ENCODE data around the gene HMGB1. TPM values are rescaled to one million over a fixed set of nuclear protein-coding genes. Genes with fewer than 3 reads are reported as not detected.
A peak's percentile ranks its signal among the peaks of the same experiment; 100 is the strongest.

HMGB1 gene
- total and polyA plus RNA-seq, 2 of the 13 experiments (the other 11 are each of a cell fraction or from before 2014, with no cell fraction given), result 115 to 584 TPM

- TF ChIP-seq, protein P1, sequence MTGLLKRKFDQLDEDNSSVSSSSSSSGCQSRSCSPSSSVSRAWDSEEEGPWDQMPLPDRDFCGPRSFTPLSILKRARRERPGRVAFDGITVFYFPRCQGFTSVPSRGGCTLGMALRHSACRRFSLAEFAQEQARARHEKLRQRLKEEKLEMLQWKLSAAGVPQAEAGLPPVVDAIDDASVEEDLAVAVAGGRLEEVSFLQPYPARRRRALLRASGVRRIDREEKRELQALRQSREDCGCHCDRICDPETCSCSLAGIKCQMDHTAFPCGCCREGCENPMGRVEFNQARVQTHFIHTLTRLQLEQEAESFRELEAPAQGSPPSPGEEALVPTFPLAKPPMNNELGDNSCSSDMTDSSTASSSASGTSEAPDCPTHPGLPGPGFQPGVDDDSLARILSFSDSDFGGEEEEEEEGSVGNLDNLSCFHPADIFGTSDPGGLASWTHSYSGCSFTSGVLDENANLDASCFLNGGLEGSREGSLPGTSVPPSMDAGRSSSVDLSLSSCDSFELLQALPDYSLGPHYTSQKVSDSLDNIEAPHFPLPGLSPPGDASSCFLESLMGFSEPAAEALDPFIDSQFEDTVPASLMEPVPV (CRISPR knock-in tag; IDR thresholded peaks at IDR 0.05), result no peak
- TF ChIP-seq, protein P2, sequence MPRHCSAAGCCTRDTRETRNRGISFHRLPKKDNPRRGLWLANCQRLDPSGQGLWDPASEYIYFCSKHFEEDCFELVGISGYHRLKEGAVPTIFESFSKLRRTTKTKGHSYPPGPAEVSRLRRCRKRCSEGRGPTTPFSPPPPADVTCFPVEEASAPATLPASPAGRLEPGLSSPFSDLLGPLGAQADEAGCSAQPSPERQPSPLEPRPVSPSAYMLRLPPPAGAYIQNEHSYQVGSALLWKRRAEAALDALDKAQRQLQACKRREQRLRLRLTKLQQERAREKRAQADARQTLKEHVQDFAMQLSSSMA (CRISPR knock-in tag; IDR thresholded peaks at IDR 0.05), result peak; percentile 46; the same call in 1 of the 2 replicates
- TF ChIP-seq ZNF382 (CRISPR knock-in tag; IDR thresholded peaks at IDR 0.05; ENCODE audit: borderline replicate concordance) (no peak), WIZ (CRISPR knock-in tag; IDR thresholded peaks at IDR 0.05) (no peak), CHD2 (IDR thresholded peaks at IDR 0.05; ENCODE audit: low read depth, low read length) (no peak), MATR3 (CRISPR knock-in tag; IDR thresholded peaks at IDR 0.05) (no peak), ZNF816 (CRISPR knock-in tag; IDR thresholded peaks at IDR 0.05; ENCODE audit: borderline replicate concordance) (no peak), NR2F6 (IDR thresholded peaks at IDR 0.05) (no peak), NR2F6 (CRISPR knock-in tag; IDR thresholded peaks at IDR 0.05) (no peak), HBP1 (CRISPR knock-in tag; IDR thresholded peaks at IDR 0.05; ENCODE audit: low read depth) (no peak), SOX6 (IDR thresholded peaks at IDR 0.05) (no peak), SOX6 (CRISPR knock-in tag; IDR thresholded peaks at IDR 0.05) (peak; percentile 59), TOE1 (CRISPR knock-in tag; IDR thresholded peaks at IDR 0.05) (no peak), ZNF841 (CRISPR knock-in tag; IDR thresholded peaks at IDR 0.05; ENCODE audit: borderline replicate concordance) (no peak), GABPA (IDR thresholded peaks at IDR 0.05; ENCODE audit: low read depth, low read length) (no peak), GABPA (CRISPR knock-in tag; IDR thresholded peaks at IDR 0.05; ENCODE audit: low read depth) (no peak; the same call in 1 of the 2 replicates), ZNF503 (CRISPR knock-in tag; IDR thresholded peaks at IDR 0.05) (no peak; the same call in 1 of the 2 replicates), MEF2D (CRISPR knock-in tag; IDR thresholded peaks at IDR 0.05) (no peak), ZNF563 (CRISPR knock-in tag; IDR thresholded peaks at IDR 0.05) (0 out of 2 replicates have a peak, but pooled peaks have one; percentile 66)
- TF ChIP-seq, protein P3, sequence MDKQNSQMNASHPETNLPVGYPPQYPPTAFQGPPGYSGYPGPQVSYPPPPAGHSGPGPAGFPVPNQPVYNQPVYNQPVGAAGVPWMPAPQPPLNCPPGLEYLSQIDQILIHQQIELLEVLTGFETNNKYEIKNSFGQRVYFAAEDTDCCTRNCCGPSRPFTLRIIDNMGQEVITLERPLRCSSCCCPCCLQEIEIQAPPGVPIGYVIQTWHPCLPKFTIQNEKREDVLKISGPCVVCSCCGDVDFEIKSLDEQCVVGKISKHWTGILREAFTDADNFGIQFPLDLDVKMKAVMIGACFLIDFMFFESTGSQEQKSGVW (CRISPR knock-in tag; IDR thresholded peaks at IDR 0.05; ENCODE audit: borderline replicate concordance), result no peak
- TF ChIP-seq, protein P4, sequence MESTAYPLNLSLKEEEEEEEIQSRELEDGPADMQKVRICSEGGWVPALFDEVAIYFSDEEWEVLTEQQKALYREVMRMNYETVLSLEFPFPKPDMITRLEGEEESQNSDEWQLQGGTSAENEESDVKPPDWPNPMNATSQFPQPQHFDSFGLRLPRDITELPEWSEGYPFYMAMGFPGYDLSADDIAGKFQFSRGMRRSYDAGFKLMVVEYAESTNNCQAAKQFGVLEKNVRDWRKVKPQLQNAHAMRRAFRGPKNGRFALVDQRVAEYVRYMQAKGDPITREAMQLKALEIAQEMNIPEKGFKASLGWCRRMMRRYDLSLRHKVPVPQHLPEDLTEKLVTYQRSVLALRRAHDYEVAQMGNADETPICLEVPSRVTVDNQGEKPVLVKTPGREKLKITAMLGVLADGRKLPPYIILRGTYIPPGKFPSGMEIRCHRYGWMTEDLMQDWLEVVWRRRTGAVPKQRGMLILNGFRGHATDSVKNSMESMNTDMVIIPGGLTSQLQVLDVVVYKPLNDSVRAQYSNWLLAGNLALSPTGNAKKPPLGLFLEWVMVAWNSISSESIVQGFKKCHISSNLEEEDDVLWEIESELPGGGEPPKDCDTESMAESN (CRISPR knock-in tag; conservative IDR thresholded peaks at IDR 0.05), result peak; percentile 59; the same call in 1 of the 2 replicates
Measured at GRCh38 chr13:30408319-30409101, 57.2 kb downstream of the HMGB1 start (continued).

Data from HepG2 (cell line).